Sigmoid colon (tissue), 4 donors: Measurements from ENCODE around the gene KIAA0513.

Experiments
- CTCF ChIP-seq, 4 experiments: fragments of 450-650 bp in 3 of 4; fragments of 200-600 bp in 1 of 4; IDR thresholded peaks; one replicate each; pipeline ENCODE4 v1.5.1; 2016 to 2019; ENCODE audit warnings: antibody characterized with exemption in 4 of 4, mild to moderate bottlenecking in 3 of 4, moderate library complexity in 2 of 4
- EP300 ChIP-seq, 4 donors: sonication (generic); formaldehyde crosslinking; IDR thresholded peaks; one replicate each; pipeline ENCODE4 v1.6.1; 2017; ENCODE audit warnings: antibody characterized with exemption in 4 of 4
- POLR2A ChIP-seq, 2 donors: fragments of 450-650 bp; IDR thresholded peaks; one replicate each; pipeline ENCODE4 v1.6.1; 2016; ENCODE audit warnings: antibody characterized with exemption in 2 of 2, mild to moderate bottlenecking in 2 of 2, moderate library complexity in 2 of 2
- POLR2AphosphoS5 ChIP-seq, 4 donors: sonication (generic); formaldehyde crosslinking; IDR thresholded peaks; one replicate each; pipeline ENCODE4 v1.6.1; 2017; ENCODE audit warnings: antibody characterized with exemption in 4 of 4

GRCh38 chr16:85066346-85066885 is 38.8 kb downstream of the KIAA0513 start:
- TF ChIP-seq POLR2A (IDR thresholded peaks at IDR 0.05) (no peak), CTCF (IDR thresholded peaks at IDR 0.05) (no peak), POLR2AphosphoS5 (IDR thresholded peaks at IDR 0.05) (no peak), EP300 (IDR thresholded peaks at IDR 0.05) (no peak)
